Astrocyte (in vitro differentiated cells and primary cell): ENCODE data around the gene DNAL4. TPM values are rescaled to one million over a fixed set of nuclear protein-coding genes. Genes with fewer than 3 reads are reported as not detected.

Source experiments
- DNase-seq: peaks from one replicate; pipeline ENCODE4 v3.0.0-alpha.2; 2010; ENCODE audit warnings: low read depth
- FAIRE-seq: peaks from 2 replicates; lab custom pipeline; 2011; peaks lifted over from hg19 to GRCh38; lab: Jason Lieb, UNC
- H2AFZ ChIP-seq: 2 replicates; pipeline ENCODE4 v1.6.0; 2012; ENCODE audit warnings: low read depth, low read length, inconsistent platforms
- H3K27ac ChIP-seq: 2 replicates; pipeline ENCODE4 v1.5.1; 2011; ENCODE audit warnings: low read depth, low read length, inconsistent platforms
- H3K27me3 ChIP-seq: 2 replicates; pipeline ENCODE4 v1.6.0; 2011; ENCODE audit warnings: low read length, inconsistent platforms; ENCODE audit not compliant: insufficient read depth
- H3K36me3 ChIP-seq: 2 replicates; pipeline ENCODE4 v1.5.1; 2011; ENCODE audit warnings: low read length, inconsistent platforms; ENCODE audit not compliant: insufficient read depth
- H3K4me1 ChIP-seq: 2 replicates; pipeline ENCODE4 v1.5.1; 2011; ENCODE audit warnings: low read length, inconsistent platforms; ENCODE audit not compliant: insufficient read depth
- H3K4me2 ChIP-seq: 2 replicates; pipeline ENCODE4 v1.6.0; 2012; ENCODE audit warnings: low read length, inconsistent platforms
- H3K4me3 ChIP-seq: 2 replicates; pipeline ENCODE4 v1.5.1; 2011; ENCODE audit warnings: low read depth, mild to moderate bottlenecking, low read length, inconsistent platforms; ENCODE audit not compliant: insufficient read depth
- H3K79me2 ChIP-seq: 2 replicates; pipeline ENCODE4 v1.6.0; 2012; ENCODE audit warnings: mild to moderate bottlenecking, low read length, inconsistent platforms; ENCODE audit not compliant: insufficient read depth
- H3K9ac ChIP-seq: 2 replicates; pipeline ENCODE4 v1.6.0; 2012; ENCODE audit warnings: mild to moderate bottlenecking, low read length, inconsistent platforms
- H3K9me3 ChIP-seq: 2 replicates; pipeline ENCODE4 v1.5.1; 2012; ENCODE audit warnings: low read depth, mild to moderate bottlenecking, low read length, inconsistent platforms; ENCODE audit not compliant: insufficient read depth
- H4K20me1 ChIP-seq: 2 replicates; pipeline ENCODE4 v1.6.0; 2012; ENCODE audit warnings: low read length, inconsistent platforms; ENCODE audit not compliant: insufficient read depth
- H3K27ac Mint-ChIP-seq: one replicate; pipeline ENCODE4 v1.8.0; 2021; ENCODE audit warnings: mild to moderate bottlenecking, mixed read lengths; ENCODE audit not compliant: unreplicated experiment
- H3K27me3 Mint-ChIP-seq: one replicate; pipeline ENCODE4 v1.8.0; 2021; ENCODE audit warnings: low read depth, mixed read lengths; ENCODE audit not compliant: unreplicated experiment
- H3K36me3 Mint-ChIP-seq: one replicate; pipeline ENCODE4 v1.8.0; 2021; ENCODE audit warnings: low read depth, mixed read lengths; ENCODE audit not compliant: unreplicated experiment
- H3K4me1 Mint-ChIP-seq: one replicate; pipeline ENCODE4 v1.8.0; 2021; ENCODE audit warnings: low read depth, mixed read lengths; ENCODE audit not compliant: unreplicated experiment
- H3K4me3 Mint-ChIP-seq: one replicate; pipeline ENCODE4 v1.8.0; 2021; ENCODE audit warnings: mild to moderate bottlenecking, moderate library complexity, mixed read lengths; ENCODE audit not compliant: unreplicated experiment
- H3K9me3 Mint-ChIP-seq: one replicate; pipeline ENCODE4 v1.8.0; 2021; ENCODE audit warnings: mild to moderate bottlenecking, mixed read lengths; ENCODE audit not compliant: unreplicated experiment
- EZH2 ChIP-seq: IDR thresholded peaks from 2 replicates; pipeline ENCODE4 v1.6.1; 2012; ENCODE audit warnings: mild to moderate bottlenecking, low read length, inconsistent platforms; ENCODE audit not compliant: insufficient read depth
- total RNA-seq: library from RNA; stranded (reverse); gene quantifications from 2 replicates; pipeline ENCODE4 v1.2.1, GENCODE V29; 2021
- TF ChIP-seq, protein P1 (sequence below): IDR thresholded peaks from 2 replicates; pipeline ENCODE4 v1.5.1; 2011; ENCODE audit warnings: low read depth, mild to moderate bottlenecking, inconsistent platforms, low read length, moderate library complexity; ENCODE audit not compliant: insufficient read depth

Gene DNAL4
- total RNA-seq, 1 donor from 2014 or later, result 12.8 TPM

DNA sequence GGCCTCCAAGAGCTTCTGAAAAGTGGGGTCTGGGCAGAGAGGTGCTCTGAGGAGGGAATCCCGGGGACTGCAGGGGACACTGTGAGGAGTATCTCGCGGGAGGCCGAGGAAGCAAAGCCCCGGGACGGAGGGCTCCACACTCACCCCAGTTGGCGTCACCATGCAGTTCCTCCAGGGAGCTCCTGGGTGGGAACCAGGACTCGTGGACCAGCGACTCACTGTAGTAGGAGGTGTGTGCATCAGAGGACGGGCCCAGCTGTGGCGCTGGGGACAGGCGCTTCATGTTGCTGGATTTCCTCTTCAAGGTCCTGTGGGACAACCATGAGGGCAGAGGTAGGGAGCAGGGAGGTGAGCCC, 42.9 kb downstream of the DNAL4 start:
- H2AFZ ChIP-seq, result no peak overlapping the region
- H3K9ac ChIP-seq, result no peak overlapping the region
- H3K9me3 ChIP-seq, result no peaks in the 10 kb centered on the region
- no peak overlapping the region for H3K4me2 ChIP-seq
- H3K36me3 ChIP-seq, result peaks cover 19% of the 10 kb centered on the region
- FAIRE-seq (no peak), DNase-seq (no peak)
- no peak overlapping the region for H3K4me3 ChIP-seq
- H4K20me1 ChIP-seq, result no peaks in the 10 kb centered on the region
- no peak overlapping the region for H3K27ac ChIP-seq
- peaks cover 1% of the 10 kb centered on the region for H3K4me1 Mint-ChIP-seq
- H3K27me3 Mint-ChIP-seq, result no peaks in the 10 kb centered on the region
- H3K4me1 ChIP-seq, result peaks cover 14% of the 10 kb centered on the region
- H3K4me3 Mint-ChIP-seq, result no peak overlapping the region
- H3K79me2 ChIP-seq, result peaks cover 17% of the 10 kb centered on the region
- no peak for TF ChIP-seq EZH2
- TF ChIP-seq, protein P1, sequence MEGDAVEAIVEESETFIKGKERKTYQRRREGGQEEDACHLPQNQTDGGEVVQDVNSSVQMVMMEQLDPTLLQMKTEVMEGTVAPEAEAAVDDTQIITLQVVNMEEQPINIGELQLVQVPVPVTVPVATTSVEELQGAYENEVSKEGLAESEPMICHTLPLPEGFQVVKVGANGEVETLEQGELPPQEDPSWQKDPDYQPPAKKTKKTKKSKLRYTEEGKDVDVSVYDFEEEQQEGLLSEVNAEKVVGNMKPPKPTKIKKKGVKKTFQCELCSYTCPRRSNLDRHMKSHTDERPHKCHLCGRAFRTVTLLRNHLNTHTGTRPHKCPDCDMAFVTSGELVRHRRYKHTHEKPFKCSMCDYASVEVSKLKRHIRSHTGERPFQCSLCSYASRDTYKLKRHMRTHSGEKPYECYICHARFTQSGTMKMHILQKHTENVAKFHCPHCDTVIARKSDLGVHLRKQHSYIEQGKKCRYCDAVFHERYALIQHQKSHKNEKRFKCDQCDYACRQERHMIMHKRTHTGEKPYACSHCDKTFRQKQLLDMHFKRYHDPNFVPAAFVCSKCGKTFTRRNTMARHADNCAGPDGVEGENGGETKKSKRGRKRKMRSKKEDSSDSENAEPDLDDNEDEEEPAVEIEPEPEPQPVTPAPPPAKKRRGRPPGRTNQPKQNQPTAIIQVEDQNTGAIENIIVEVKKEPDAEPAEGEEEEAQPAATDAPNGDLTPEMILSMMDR, result no peak
- peaks cover 7% of the 10 kb centered on the region for H3K36me3 Mint-ChIP-seq
- no peaks in the 10 kb centered on the region for H3K27me3 ChIP-seq
- no peak overlapping the region for H3K27ac Mint-ChIP-seq
- no peaks in the 10 kb centered on the region for H3K9me3 Mint-ChIP-seq

DNA sequence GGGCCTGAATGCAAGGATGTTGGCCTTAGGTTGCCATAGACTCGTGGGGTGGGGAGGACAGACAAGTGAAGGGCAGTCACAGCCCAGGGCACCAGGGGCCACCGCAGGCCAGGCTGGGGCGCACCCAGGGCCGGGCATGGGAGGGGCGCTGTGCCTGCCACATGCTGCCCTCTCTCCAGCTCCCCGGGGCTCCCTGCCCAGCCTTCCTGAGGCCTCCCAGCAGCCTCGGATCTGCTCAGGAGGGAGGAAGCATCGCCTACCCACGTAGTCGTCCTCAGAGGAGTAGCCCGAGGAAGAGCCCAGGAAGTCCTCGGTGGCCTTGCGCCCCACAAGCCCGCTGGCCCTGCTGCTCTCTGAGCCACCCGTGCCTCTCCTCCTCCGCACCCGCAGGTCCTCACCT, 43.3 kb downstream of the DNAL4 start:
- H3K4me3 Mint-ChIP-seq, result no peak overlapping the region
- H3K27ac ChIP-seq, result no peak overlapping the region

DNA sequence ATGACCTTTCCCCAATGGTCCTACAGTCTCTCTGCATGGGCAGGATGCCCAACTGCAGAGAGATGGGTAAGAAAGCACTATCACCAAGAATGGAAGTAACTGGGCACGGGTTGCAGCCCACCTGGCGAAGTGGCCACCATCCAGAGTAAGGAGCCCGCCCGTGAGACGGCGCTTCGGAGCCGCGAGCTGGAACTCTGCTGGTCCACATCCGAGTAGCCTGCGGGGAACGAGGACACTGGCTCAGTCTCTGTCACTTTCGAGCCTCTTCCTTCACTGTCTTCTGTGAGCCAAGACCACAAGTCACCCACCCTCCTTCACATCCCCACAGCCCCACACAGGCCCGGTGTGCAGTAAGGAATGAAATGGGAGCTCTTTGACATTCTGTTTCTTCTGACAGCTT, 43.8 kb downstream of the DNAL4 start:
- Histone ChIP-seq H3K9ac (no peak overlapping the region), H4K20me1 (no peaks in the 10 kb centered on the region), H3K27me3 (no peaks in the 10 kb centered on the region), H3K9me3 (no peaks in the 10 kb centered on the region), H3K79me2 (peaks cover 17% of the 10 kb centered on the region), H3K36me3 (peaks cover 24% of the 10 kb centered on the region), H3K4me3 (no peak overlapping the region), H3K4me2 (no peak overlapping the region), H3K27ac (no peak overlapping the region), H2AFZ (no peak overlapping the region), H3K4me1 (peaks cover 13% of the 10 kb centered on the region)
- Mint-ChIP-seq H3K27ac (no peak overlapping the region), H3K9me3 (no peaks in the 10 kb centered on the region), H3K27me3 (no peaks in the 10 kb centered on the region), H3K4me3 (no peak overlapping the region), H3K4me1 (peaks cover 1% of the 10 kb centered on the region), H3K36me3 (peaks cover 9% of the 10 kb centered on the region)
- DNase-seq, result no peak
- TF ChIP-seq, protein P1, result no peak
- TF ChIP-seq EZH2, result no peak
- no peak for FAIRE-seq

More for the DNA sequence above, 43.3 kb downstream of the DNAL4 start:
- Mint-ChIP-seq H3K27me3 (no peaks in the 10 kb centered on the region), H3K36me3 (peaks cover 7% of the 10 kb centered on the region), H3K4me1 (peaks cover 1% of the 10 kb centered on the region), H3K27ac (no peak overlapping the region), H3K9me3 (no peaks in the 10 kb centered on the region)
- Histone ChIP-seq H3K9me3 (no peaks in the 10 kb centered on the region), H3K4me2 (no peak overlapping the region), H3K27me3 (no peaks in the 10 kb centered on the region), H3K4me1 (peaks cover 13% of the 10 kb centered on the region), H3K79me2 (peaks cover 17% of the 10 kb centered on the region), H4K20me1 (no peaks in the 10 kb centered on the region), H2AFZ (no peak overlapping the region), H3K9ac (no peak overlapping the region), H3K36me3 (peaks cover 19% of the 10 kb centered on the region), H3K4me3 (no peak overlapping the region)
- no peak for FAIRE-seq
- TF ChIP-seq, protein P1, result no peak
- no peak for TF ChIP-seq EZH2
- no peak for DNase-seq
